Measurements from ENCODE around the gene ABHD5.

ABHD5 gene

GRCh38 chr3:43755516-43756200 is 64.9 kb downstream of the ABHD5 start:
- no peak for ATAC-seq (ENCODE audit: low read depth)
- TF ChIP-seq, protein P1, sequence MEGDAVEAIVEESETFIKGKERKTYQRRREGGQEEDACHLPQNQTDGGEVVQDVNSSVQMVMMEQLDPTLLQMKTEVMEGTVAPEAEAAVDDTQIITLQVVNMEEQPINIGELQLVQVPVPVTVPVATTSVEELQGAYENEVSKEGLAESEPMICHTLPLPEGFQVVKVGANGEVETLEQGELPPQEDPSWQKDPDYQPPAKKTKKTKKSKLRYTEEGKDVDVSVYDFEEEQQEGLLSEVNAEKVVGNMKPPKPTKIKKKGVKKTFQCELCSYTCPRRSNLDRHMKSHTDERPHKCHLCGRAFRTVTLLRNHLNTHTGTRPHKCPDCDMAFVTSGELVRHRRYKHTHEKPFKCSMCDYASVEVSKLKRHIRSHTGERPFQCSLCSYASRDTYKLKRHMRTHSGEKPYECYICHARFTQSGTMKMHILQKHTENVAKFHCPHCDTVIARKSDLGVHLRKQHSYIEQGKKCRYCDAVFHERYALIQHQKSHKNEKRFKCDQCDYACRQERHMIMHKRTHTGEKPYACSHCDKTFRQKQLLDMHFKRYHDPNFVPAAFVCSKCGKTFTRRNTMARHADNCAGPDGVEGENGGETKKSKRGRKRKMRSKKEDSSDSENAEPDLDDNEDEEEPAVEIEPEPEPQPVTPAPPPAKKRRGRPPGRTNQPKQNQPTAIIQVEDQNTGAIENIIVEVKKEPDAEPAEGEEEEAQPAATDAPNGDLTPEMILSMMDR (IDR thresholded peaks at IDR 0.05; ENCODE audit: poor library complexity, severe bottlenecking): no peak
- no peak overlapping the region for H3K4me3 ChIP-seq (ENCODE audit: severe bottlenecking)
- peaks cover 28% of the 10 kb centered on the region for H3K4me1 ChIP-seq (ENCODE audit: insufficient read depth, poor library complexity, severe bottlenecking)
- H3K36me3 ChIP-seq (ENCODE audit: low read depth): no peaks in the 10 kb centered on the region
- DNase-seq (ENCODE audit: low spot score): no peak
- H3K27ac ChIP-seq (ENCODE audit: poor library complexity, severe bottlenecking): peak overlapping the region; percentile 83
- no peaks in the 10 kb centered on the region for H3K27me3 ChIP-seq (ENCODE audit: insufficient read depth, poor library complexity, severe bottlenecking)
- no peaks in the 10 kb centered on the region for H3K9me3 ChIP-seq (ENCODE audit: severe bottlenecking)

DNA sequence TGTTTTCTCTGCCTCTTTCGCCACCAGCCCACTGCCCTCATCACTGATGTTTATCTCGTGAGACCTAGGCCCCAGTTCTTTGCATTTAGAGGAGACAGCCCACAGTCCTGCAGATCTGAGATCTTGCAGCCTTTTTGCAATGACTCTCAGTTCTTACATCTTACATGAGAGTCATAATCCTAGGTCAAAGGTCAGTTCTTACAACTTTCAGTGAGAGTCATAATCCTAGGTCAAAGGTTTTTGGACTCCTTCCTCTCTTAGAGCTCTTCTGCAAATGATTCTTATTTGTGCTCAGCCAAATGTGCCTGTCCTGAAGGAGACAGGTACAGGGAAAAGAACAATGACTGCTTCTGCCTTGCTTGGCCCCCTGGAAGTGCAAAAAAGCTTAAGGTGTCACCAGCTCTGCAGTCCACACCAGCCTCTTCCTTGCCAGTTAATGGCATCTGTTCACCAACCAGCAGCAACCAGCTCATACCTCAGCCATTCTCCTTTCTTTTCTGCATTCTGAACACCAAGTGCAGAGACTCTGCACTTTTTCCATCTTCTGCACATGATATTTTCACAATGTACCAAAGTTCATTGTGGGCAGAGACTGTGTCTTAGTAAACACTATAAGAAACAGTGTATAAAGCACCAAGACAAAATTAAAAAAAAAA is 67.1 kb downstream of the ABHD5 start:
- ATAC-seq (ENCODE audit: low read depth) (no peak), DNase-seq (ENCODE audit: low spot score) (no peak)
- no peaks in the 10 kb centered on the region for H3K27me3 ChIP-seq (ENCODE audit: insufficient read depth, poor library complexity, severe bottlenecking)
- H3K27ac ChIP-seq (ENCODE audit: poor library complexity, severe bottlenecking): peak overlapping the region; percentile 55
- H3K36me3 ChIP-seq (ENCODE audit: low read depth): no peaks in the 10 kb centered on the region
- no peak overlapping the region for H3K4me3 ChIP-seq (ENCODE audit: severe bottlenecking)
- no peaks in the 10 kb centered on the region for H3K9me3 ChIP-seq (ENCODE audit: severe bottlenecking)
- peaks cover 28% of the 10 kb centered on the region for H3K4me1 ChIP-seq (ENCODE audit: insufficient read depth, poor library complexity, severe bottlenecking)
- TF ChIP-seq, protein P1 (IDR thresholded peaks at IDR 0.05; ENCODE audit: poor library complexity, severe bottlenecking): no peak

DNA sequence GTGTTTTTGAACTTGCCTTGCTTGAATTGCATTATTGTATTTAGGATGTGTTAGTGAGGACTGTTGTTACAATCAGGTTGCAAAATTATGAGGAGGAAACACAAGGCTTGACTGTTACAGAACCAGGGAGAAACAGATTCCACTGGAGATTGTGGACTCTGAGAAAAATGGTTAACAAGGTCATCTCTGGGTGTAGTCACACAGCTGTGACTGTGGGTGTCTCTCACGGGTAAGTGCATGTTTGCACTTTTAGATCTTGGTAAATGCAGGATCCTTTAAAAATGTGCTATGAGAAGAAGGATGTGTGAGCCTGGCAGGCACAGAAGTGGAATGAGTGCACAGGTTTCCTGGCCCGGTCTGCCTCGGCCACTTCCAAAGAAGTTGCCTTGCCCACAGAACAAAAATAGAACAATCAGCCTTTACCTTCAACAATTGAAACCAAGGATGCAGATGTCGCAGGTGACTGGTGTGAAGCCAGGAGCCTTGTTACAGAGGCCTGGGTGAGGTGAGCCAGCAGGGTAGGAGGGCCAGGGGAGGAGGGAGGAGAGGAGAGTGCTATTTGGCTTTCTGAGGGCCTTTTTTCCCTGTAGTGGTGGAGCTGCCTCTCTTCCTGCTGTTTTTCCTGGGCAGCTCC is 68.0 kb downstream of the ABHD5 start:
- TF ChIP-seq, protein P1 (IDR thresholded peaks at IDR 0.05; ENCODE audit: poor library complexity, severe bottlenecking): no peak
- Histone ChIP-seq H3K27ac (ENCODE audit: poor library complexity, severe bottlenecking) (peak overlapping the region; percentile 55), H3K4me3 (ENCODE audit: severe bottlenecking) (no peak overlapping the region), H3K9me3 (ENCODE audit: severe bottlenecking) (no peaks in the 10 kb centered on the region), H3K36me3 (ENCODE audit: low read depth) (no peaks in the 10 kb centered on the region), H3K27me3 (ENCODE audit: insufficient read depth, poor library complexity, severe bottlenecking) (no peaks in the 10 kb centered on the region), H3K4me1 (ENCODE audit: insufficient read depth, poor library complexity, severe bottlenecking) (peaks cover 24% of the 10 kb centered on the region)
- no peak for DNase-seq (ENCODE audit: low spot score)
- ATAC-seq (ENCODE audit: low read depth): peak; percentile 20; the same call in 2 of the 3 replicates

GRCh38 chr3:43759297-43759782 is 68.6 kb downstream of the ABHD5 start:
- H3K9me3 ChIP-seq (ENCODE audit: severe bottlenecking): no peaks in the 10 kb centered on the region
- peaks cover 19% of the 10 kb centered on the region for H3K4me1 ChIP-seq (ENCODE audit: insufficient read depth, poor library complexity, severe bottlenecking)
- ATAC-seq (ENCODE audit: low read depth): peak; percentile 74
- H3K27me3 ChIP-seq (ENCODE audit: insufficient read depth, poor library complexity, severe bottlenecking): no peaks in the 10 kb centered on the region
- no peaks in the 10 kb centered on the region for H3K36me3 ChIP-seq (ENCODE audit: low read depth)
- peak overlapping the region; percentile 55 for H3K27ac ChIP-seq (ENCODE audit: poor library complexity, severe bottlenecking)
- TF ChIP-seq, protein P1 (IDR thresholded peaks at IDR 0.05; ENCODE audit: poor library complexity, severe bottlenecking): peak; percentile 39
- DNase-seq (ENCODE audit: low spot score): no peak
- H3K4me3 ChIP-seq (ENCODE audit: severe bottlenecking): no peak overlapping the region

Measured in RWPE2 (cell line).